ENCODE measurements around the gene SRL.

DNA sequence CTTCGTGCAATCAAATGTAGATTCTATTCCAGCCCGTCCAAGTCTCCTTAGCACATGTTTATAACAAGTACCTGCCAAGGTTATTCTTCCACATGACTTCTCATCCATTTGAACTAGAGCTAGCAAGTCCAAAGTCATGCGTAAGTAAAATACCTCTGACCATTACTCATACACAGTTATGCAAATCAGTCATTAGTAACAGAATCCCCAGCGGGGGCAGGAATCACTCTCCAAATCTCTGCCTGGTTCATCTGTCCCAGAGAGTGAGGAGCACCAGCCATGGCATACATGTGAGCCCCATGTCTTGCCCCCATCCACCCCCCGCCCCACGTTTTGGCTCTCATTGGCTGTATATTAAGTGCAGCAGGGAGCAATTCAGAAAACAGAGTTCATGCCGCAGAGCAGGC is 27.7 kb downstream of the SRL start:
- no peak for TF ChIP-seq EP300 (conservative IDR thresholded peaks at IDR 0.05; ENCODE audit: poor library complexity, severe bottlenecking)
- TF ChIP-seq, protein P1, sequence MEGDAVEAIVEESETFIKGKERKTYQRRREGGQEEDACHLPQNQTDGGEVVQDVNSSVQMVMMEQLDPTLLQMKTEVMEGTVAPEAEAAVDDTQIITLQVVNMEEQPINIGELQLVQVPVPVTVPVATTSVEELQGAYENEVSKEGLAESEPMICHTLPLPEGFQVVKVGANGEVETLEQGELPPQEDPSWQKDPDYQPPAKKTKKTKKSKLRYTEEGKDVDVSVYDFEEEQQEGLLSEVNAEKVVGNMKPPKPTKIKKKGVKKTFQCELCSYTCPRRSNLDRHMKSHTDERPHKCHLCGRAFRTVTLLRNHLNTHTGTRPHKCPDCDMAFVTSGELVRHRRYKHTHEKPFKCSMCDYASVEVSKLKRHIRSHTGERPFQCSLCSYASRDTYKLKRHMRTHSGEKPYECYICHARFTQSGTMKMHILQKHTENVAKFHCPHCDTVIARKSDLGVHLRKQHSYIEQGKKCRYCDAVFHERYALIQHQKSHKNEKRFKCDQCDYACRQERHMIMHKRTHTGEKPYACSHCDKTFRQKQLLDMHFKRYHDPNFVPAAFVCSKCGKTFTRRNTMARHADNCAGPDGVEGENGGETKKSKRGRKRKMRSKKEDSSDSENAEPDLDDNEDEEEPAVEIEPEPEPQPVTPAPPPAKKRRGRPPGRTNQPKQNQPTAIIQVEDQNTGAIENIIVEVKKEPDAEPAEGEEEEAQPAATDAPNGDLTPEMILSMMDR (IDR thresholded peaks at IDR 0.05; ENCODE audit: poor library complexity, severe bottlenecking) = no peak
- TF ChIP-seq, protein P2, sequence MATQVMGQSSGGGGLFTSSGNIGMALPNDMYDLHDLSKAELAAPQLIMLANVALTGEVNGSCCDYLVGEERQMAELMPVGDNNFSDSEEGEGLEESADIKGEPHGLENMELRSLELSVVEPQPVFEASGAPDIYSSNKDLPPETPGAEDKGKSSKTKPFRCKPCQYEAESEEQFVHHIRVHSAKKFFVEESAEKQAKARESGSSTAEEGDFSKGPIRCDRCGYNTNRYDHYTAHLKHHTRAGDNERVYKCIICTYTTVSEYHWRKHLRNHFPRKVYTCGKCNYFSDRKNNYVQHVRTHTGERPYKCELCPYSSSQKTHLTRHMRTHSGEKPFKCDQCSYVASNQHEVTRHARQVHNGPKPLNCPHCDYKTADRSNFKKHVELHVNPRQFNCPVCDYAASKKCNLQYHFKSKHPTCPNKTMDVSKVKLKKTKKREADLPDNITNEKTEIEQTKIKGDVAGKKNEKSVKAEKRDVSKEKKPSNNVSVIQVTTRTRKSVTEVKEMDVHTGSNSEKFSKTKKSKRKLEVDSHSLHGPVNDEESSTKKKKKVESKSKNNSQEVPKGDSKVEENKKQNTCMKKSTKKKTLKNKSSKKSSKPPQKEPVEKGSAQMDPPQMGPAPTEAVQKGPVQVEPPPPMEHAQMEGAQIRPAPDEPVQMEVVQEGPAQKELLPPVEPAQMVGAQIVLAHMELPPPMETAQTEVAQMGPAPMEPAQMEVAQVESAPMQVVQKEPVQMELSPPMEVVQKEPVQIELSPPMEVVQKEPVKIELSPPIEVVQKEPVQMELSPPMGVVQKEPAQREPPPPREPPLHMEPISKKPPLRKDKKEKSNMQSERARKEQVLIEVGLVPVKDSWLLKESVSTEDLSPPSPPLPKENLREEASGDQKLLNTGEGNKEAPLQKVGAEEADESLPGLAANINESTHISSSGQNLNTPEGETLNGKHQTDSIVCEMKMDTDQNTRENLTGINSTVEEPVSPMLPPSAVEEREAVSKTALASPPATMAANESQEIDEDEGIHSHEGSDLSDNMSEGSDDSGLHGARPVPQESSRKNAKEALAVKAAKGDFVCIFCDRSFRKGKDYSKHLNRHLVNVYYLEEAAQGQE (IDR thresholded peaks at IDR 0.05; ENCODE audit: borderline replicate concordance) = no peak
- no peak for TF ChIP-seq EZH2 (IDR thresholded peaks at IDR 0.05; ENCODE audit: borderline replicate concordance, insufficient read depth, low read length, poor library complexity, severe bottlenecking)
- no peak for TF ChIP-seq POLR2AphosphoS5 (IDR thresholded peaks at IDR 0.05)
- TF ChIP-seq SMC3 (conservative IDR thresholded peaks at IDR 0.05; ENCODE audit: poor library complexity) = no peak
